NT2/D1 (cell line): ENCODE results near the gene MEAF6.
A peak's percentile ranks its signal among the peaks of the same experiment; 100 is the strongest.

Experiments used
- DNase-seq: peaks from one replicate; pipeline ENCODE4 v3.0.0-alpha.2; 2011; ENCODE audit warnings: low read depth, low spot score
- H3K27me3 ChIP-seq: 2 replicates; pipeline ENCODE4 v1.6.0; 2011; ENCODE audit warnings: mild to moderate bottlenecking; ENCODE audit not compliant: insufficient read length, insufficient read depth
- H3K36me3 ChIP-seq: 2 replicates; pipeline ENCODE4 v1.6.1; 2011; ENCODE audit warnings: mild to moderate bottlenecking, low read length, mixed read lengths; ENCODE audit not compliant: insufficient read depth, insufficient read length
- H3K4me1 ChIP-seq: 2 replicates; pipeline ENCODE4 v1.5.1; 2011; ENCODE audit not compliant: insufficient read depth, insufficient read length
- H3K4me3 ChIP-seq: 2 replicates; pipeline ENCODE4 v1.5.1; 2011; ENCODE audit warnings: low read depth; ENCODE audit not compliant: insufficient read length
- H3K9ac ChIP-seq: 2 replicates; pipeline ENCODE4 v1.6.0; 2011; ENCODE audit warnings: low read depth; ENCODE audit not compliant: insufficient read length
- H3K9me3 ChIP-seq: 2 replicates; pipeline ENCODE4 v1.5.1; 2011; ENCODE audit warnings: mild to moderate bottlenecking, low read length; ENCODE audit not compliant: insufficient read depth
- SUZ12 ChIP-seq: IDR thresholded peaks from 2 replicates; pipeline ENCODE4 v1.6.1; 2011; ENCODE audit not compliant: insufficient read length, insufficient read depth; ENCODE audit errors: extremely low read depth
- YY1 ChIP-seq: IDR thresholded peaks from 2 replicates; pipeline ENCODE4 v1.6.1; 2011; ENCODE audit not compliant: insufficient read length, insufficient read depth
- ZNF274 ChIP-seq: IDR thresholded peaks from 2 replicates; pipeline ENCODE4 v1.6.1; 2011; ENCODE audit warnings: mild to moderate bottlenecking, low read depth, low read length

The MEAF6 gene

GRCh38 chr1:37482796-37483744 is 31.5 kb downstream of the MEAF6 start:
- DNase-seq = no peak
- Histone ChIP-seq H3K36me3 (peaks cover 72% of the 10 kb centered on the region), H3K27me3 (no peaks in the 10 kb centered on the region), H3K9me3 (no peaks in the 10 kb centered on the region), H3K4me1 (peaks cover 33% of the 10 kb centered on the region), H3K9ac (no peak overlapping the region), H3K4me3 (no peak overlapping the region)
- TF ChIP-seq SUZ12 (no peak), ZNF274 (no peak), YY1 (no peak)

DNA sequence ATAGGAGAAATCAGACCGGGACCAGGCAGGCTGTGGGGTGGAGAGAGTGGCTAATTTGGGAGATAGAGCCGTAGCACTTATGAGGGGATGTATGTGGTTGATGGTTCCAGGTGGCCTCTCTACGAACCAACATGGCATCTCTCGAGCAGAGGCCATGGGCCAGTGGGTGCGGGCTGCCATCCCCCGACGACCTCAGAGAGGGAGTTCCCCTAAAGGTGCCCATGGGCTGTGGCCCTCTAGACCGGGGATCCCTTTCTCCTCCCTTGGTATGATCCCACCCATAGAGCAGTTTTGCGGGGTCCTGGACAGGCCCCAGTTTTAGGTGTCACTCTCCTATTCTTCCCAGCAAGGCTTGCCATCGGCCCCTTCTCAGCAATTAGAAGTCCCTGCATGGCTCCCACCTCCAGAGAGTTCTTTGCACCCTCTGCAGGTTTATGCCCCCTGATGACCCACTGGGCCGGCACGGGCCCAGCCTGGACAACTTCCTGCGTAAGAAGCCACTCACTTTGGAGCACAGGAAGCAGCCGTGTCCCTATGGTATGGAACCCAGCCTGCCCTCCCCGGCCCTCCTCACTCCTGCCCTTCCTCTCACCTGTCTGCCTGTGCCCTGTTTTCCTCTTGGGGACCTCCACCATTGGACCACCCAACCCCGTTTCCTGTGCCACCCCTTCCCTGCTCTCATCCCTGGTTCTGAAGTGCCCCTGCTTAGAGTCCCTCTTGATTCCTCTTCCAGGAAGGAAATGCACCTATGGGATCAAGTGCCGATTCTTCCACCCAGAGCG is 32.4 kb downstream of the MEAF6 start:
- no peak overlapping the region for H3K9ac ChIP-seq
- no peak overlapping the region for H3K4me3 ChIP-seq

GRCh38 chr1:37481289-37482003 is 33.1 kb downstream of the MEAF6 start:
- Histone ChIP-seq H3K9me3 (no peaks in the 10 kb centered on the region), H3K27me3 (no peaks in the 10 kb centered on the region), H3K4me3 (no peak overlapping the region), H3K9ac (no peak overlapping the region), H3K36me3 (peaks cover 84% of the 10 kb centered on the region), H3K4me1 (peaks cover 38% of the 10 kb centered on the region)
- no peak for TF ChIP-seq SUZ12
- TF ChIP-seq YY1 = no peak
- no peak for TF ChIP-seq ZNF274
- no peak for DNase-seq

More for the DNA sequence above, 32.4 kb downstream of the MEAF6 start:
- TF ChIP-seq SUZ12 = no peak
- no peak for TF ChIP-seq ZNF274
- no peak for TF ChIP-seq YY1
- no peaks in the 10 kb centered on the region for H3K9me3 ChIP-seq
- H3K27me3 ChIP-seq = no peaks in the 10 kb centered on the region
- DNase-seq = no peak
- peaks cover 37% of the 10 kb centered on the region for H3K4me1 ChIP-seq
- H3K36me3 ChIP-seq = peaks cover 78% of the 10 kb centered on the region

DNA sequence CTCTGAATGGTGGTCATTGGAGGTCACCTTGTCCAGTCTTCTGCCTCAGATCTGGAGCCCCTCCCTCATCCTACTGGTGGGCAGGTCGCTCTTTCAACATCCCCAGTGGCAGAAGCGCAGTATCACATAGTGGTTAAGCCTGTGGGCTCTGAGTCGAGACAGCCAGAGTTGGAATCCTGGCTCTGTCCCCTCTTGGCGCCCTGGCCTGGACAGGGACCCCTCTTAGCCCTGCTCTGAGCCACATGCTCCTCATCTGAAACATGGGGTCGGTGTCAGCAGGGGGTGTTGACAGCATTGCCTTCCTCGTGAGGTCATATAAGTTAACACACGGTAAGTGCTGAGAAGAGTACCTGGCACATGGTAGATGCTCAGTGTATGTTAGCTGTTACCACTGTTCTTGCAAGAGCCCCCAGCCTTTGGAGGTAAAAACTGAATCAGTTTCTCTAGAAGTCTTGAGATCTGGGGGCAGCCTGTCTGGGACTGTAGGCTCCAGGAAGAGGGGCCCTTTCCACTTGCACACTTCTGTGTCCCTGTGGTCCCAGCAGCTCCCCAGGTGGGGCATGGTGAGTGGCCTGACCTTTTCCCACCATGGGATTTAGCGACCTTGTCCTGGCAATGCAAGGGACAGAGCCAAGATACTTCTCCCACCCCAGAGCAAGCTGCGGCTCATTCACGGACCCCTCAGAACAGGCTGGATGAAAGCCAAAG is 33.8 kb downstream of the MEAF6 start:
- no peak overlapping the region for H3K9ac ChIP-seq
- H3K9me3 ChIP-seq = no peaks in the 10 kb centered on the region
- no peak overlapping the region for H3K4me3 ChIP-seq
- H3K4me1 ChIP-seq = peaks cover 43% of the 10 kb centered on the region
- H3K27me3 ChIP-seq = no peaks in the 10 kb centered on the region
- DNase-seq = no peak
- H3K36me3 ChIP-seq = peaks cover 91% of the 10 kb centered on the region
- TF ChIP-seq ZNF274 (no peak), SUZ12 (no peak), YY1 (no peak)

DNA sequence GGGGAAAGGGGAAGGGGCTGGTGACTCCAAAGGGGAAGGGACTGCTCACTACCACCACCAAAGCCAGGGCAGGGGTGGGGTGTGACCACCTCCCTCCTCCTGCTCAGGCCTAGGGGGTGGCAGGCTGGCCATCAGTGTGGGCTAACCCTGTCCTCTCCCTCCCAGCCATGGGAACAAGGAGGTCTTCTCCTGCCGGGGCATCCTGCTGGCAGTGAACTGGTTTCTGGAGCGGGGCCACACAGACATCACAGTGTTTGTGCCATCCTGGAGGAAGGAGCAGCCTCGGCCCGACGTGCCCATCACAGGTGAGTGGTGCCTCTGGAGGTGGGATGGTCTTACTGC is 34.5 kb downstream of the MEAF6 start:
- Histone ChIP-seq H3K4me3 (no peak overlapping the region), H3K36me3 (peaks cover 94% of the 10 kb centered on the region), H3K9me3 (no peaks in the 10 kb centered on the region), H3K9ac (no peak overlapping the region), H3K4me1 (peaks cover 46% of the 10 kb centered on the region), H3K27me3 (no peaks in the 10 kb centered on the region)
- no peak for TF ChIP-seq ZNF274
- no peak for TF ChIP-seq YY1
- TF ChIP-seq SUZ12 = no peak
- DNase-seq = no peak

DNA sequence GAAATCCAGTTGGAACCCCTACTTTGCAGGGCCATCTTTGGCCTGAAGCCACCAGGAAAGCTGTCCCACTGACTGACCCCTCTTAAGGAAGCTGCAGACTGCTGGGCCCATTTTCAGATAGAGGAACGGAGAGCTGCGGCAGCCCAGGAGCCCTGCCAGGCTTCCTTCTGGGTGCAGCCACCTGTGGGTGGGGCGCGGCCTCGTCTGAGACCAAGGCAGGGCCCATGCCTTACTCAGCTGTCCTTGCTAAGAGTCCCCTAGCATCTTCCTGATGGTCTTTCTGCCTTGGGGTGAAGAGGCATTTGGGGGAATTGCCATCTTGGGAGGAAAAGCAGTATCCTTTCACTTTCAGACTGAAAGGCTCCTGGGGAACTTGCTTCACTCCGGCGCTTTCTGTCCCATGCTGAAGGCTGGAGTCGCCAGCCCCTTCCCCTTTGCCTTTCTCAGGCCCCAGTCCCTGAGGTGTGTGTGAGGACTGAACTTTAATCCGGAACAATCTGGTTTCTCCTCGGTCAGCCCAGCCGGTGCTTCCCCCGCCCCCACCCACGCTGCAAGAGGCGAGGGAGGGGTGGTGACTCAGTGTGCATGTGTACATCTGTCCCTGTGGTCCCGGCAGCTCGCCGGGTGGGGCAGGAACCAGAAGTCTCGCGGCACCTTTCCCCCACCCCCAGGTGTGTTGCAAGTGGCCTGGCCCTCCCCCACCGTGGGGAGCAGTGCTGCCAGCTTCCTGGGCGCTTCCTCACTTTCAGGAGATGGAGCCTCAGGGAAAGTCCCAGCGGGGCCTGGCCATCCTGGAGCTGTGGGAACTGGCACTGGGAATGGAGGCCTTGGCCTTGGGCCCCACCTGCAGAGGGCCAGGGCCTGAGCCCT is 35.1 kb downstream of the MEAF6 start:
- no peak for DNase-seq
- Histone ChIP-seq H3K4me3 (no peak overlapping the region), H3K27me3 (no peaks in the 10 kb centered on the region), H3K4me1 (peaks cover 47% of the 10 kb centered on the region), H3K9ac (peak overlapping the region; percentile 54), H3K36me3 (peaks cover 89% of the 10 kb centered on the region), H3K9me3 (no peaks in the 10 kb centered on the region)
- no peak for TF ChIP-seq ZNF274
